ENCODE measurements around the gene KANSL1. TPM values are rescaled to one million over a fixed set of nuclear protein-coding genes. Genes with fewer than 3 reads are reported as not detected.
A peak's percentile ranks its signal among the peaks of the same experiment; 100 is the strongest.

Gene KANSL1
- total and polyA plus RNA-seq, 12 donors = 23.2 to 81.2 (median 58.0) TPM

DNA sequence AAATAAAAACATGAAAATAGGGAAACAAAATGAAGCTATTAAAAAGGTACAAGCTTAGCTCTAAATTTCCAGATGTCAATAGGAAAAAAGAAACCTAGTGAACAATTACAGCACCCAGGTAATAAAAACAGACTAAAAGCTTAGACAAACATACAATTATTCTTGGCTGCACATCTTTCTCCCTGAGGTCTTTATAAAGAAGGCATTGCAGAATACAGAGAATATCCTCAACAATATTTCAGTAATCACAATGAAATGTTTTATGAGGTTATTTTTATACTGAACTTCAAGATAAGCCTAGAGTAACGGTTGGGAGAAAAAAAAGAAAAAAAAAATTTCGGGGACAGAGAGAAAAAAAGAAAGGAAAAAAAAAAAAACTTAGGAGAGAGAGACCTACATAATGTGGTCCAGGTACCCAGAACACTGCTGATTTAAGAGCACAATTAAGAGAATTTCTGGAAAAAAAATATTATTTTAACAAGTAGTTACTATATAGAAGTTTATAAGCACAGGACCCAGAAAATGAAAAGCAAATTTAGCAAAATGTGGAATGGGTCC, 26.5 kb downstream of the KANSL1 start:
- H3K27ac ChIP-seq = peak overlapping the region in 1 of 5 donors; percentile 6
- DNase-seq = no peak

DNA sequence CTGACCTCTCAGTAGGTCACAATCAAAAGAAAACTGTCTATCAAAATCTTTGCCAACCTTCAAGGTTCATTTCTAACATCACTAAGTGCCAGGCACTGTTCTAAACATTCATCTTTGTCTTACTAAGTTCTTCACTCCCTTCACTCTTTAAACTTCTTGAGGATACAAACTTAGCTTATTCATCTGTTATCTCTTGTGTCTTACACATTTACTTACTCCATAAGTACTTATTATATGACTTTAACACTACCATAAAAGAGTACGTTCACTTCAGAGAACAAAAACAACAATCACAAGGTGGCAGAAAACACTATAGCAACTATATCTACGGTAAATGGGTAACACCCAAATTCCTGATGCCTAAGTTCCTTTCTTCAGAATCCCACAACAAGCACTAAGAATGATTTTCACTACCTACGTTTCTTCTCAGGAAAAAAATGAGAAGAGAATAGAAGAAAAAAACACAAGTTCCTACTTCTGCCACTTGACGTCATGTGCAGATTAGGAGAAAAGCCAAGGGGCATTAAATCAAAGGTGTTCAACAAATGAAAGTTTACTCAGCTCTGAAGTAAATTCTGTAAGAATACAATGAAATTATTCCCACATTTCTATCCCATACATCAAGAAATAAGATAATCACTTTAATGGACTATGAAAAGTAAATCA, 29.2 kb downstream of the KANSL1 start:
- H3K36me3 ChIP-seq (replicated peaks in 1 of 2) = no peaks in the 10 kb centered on the region
- 49 to 57% (median 55%) methylated on average over 4 of the region's 4 CpGs for WGBS, 4 donors
- DNase-seq = peak in 1 of 7 donors; percentile 27
- H3K4me3 ChIP-seq = no peak overlapping the region
- intact Hi-C loops (cut with DNase I) = no loop called here
- no peaks in the 10 kb centered on the region for H3K27me3 ChIP-seq
- peak overlapping the region in 1 of 5 donors; percentile 1 for H3K27ac ChIP-seq
- H3K9me3 ChIP-seq (replicated peaks in 1 of 3) = no peaks in the 10 kb centered on the region
- no peak for TF ChIP-seq POLR2A (IDR thresholded peaks at IDR 0.05)
- TF ChIP-seq, protein P1, sequence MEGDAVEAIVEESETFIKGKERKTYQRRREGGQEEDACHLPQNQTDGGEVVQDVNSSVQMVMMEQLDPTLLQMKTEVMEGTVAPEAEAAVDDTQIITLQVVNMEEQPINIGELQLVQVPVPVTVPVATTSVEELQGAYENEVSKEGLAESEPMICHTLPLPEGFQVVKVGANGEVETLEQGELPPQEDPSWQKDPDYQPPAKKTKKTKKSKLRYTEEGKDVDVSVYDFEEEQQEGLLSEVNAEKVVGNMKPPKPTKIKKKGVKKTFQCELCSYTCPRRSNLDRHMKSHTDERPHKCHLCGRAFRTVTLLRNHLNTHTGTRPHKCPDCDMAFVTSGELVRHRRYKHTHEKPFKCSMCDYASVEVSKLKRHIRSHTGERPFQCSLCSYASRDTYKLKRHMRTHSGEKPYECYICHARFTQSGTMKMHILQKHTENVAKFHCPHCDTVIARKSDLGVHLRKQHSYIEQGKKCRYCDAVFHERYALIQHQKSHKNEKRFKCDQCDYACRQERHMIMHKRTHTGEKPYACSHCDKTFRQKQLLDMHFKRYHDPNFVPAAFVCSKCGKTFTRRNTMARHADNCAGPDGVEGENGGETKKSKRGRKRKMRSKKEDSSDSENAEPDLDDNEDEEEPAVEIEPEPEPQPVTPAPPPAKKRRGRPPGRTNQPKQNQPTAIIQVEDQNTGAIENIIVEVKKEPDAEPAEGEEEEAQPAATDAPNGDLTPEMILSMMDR (IDR thresholded peaks at IDR 0.05) = no peak
- peaks cover 29 to 68% of the 10 kb centered on the region in 2 donors for H3K4me1 ChIP-seq (replicated peaks in 1 of 2)

More for the DNA sequence above, 26.5 kb downstream of the KANSL1 start:
- TF ChIP-seq, protein P1 (IDR thresholded peaks at IDR 0.05) = no peak
- no peak for TF ChIP-seq POLR2A (IDR thresholded peaks at IDR 0.05)
- Histone ChIP-seq H3K4me3 (no peak overlapping the region), H3K36me3 (replicated peaks in 1 of 2) (peaks cover 0 to 13% of the 10 kb centered on the region in 2 donors), H3K4me1 (replicated peaks in 1 of 2) (peaks cover 17 to 70% of the 10 kb centered on the region in 2 donors), H3K27me3 (no peaks in the 10 kb centered on the region), H3K9me3 (replicated peaks in 1 of 3) (no peaks in the 10 kb centered on the region)
- intact Hi-C loops (cut with DNase I) = no loop called here
- WGBS, 4 donors = 12 to 25% (median 20%) methylated on average over 2 of the region's 2 CpGs

DNA sequence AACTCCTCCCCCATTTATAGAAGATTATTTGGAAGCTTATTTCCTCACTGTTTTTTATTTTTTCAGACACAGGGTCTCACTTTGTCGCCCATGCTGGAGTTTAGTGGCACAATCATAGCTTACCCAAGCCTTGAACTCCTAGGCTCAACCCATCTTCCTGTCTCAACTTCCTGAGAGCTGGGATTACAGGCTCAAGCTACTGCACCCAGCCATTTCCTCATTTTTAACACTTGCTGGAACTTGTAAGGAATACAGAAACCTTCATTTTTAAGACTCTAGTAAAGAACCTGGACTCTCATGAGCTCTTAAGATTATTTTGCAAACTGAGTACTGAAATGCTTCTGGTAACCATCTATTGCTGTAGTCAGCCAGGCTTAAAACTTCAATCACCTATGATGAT, 29.9 kb downstream of the KANSL1 start:
- intact Hi-C loops (cut with DNase I) = no loop called here
- DNase-seq = no peak
- H3K4me1 ChIP-seq (replicated peaks in 1 of 2) = peaks cover 35 to 73% of the 10 kb centered on the region in 2 donors
- H3K27ac ChIP-seq = peak overlapping the region in 1 of 5 donors; percentile 1
- 72 to 94% (median 86%) methylated on average over 1 of the region's 1 CpG for whole genome bisulfite sequencing, 4 donors
- no peak overlapping the region for H3K4me3 ChIP-seq
- H3K9me3 ChIP-seq (replicated peaks in 1 of 3) = no peaks in the 10 kb centered on the region
- H3K27me3 ChIP-seq = no peaks in the 10 kb centered on the region
- TF ChIP-seq, protein P1 (IDR thresholded peaks at IDR 0.05) = no peak
- no peak for TF ChIP-seq POLR2A (IDR thresholded peaks at IDR 0.05)
- no peaks in the 10 kb centered on the region for H3K36me3 ChIP-seq (replicated peaks in 1 of 2)

DNA sequence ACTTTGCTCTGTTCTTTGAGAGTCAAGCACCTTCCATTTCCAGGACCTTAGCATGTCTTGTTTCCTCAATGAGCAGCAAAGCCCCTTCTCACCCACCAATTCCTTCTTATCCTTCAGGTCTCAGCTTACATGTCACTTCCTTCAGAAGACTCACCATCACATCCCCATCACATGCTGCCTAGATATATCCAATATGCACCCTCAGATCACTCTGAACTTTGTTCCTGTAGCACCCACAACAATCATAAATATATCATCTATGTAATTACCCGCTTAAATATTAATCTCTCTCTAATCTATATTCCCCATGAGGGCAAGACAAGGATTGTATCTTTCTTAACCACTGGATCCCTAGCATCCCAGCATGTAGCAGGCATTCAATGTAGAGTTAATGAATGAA, 30.4 kb downstream of the KANSL1 start:
- peaks cover 39 to 76% of the 10 kb centered on the region in 2 donors for H3K4me1 ChIP-seq (replicated peaks in 1 of 2)
- DNase-seq = no peak
- H3K9me3 ChIP-seq (replicated peaks in 1 of 3) = no peaks in the 10 kb centered on the region
- H3K27me3 ChIP-seq = no peaks in the 10 kb centered on the region
- 0 to 48% (median 2%) methylated on average over 1 of the region's 1 CpG for WGBS, 4 donors
- no peak overlapping the region for H3K4me3 ChIP-seq
- TF ChIP-seq, protein P1 (IDR thresholded peaks at IDR 0.05) = no peak
- no peak for TF ChIP-seq POLR2A (IDR thresholded peaks at IDR 0.05)
- H3K36me3 ChIP-seq (replicated peaks in 1 of 2) = no peaks in the 10 kb centered on the region
- H3K27ac ChIP-seq = no peak overlapping the region
- intact Hi-C loops (cut with DNase I) = no loop called here
